Common myeloid progenitor, CD34-positive (primary cell): Measurements from ENCODE around the gene ABLIM2.

Experiments
- CTCF ChIA-PET: fragments of 350-600 bp; sonication (Branson Sonifier 250); formaldehyde crosslinking; loops from one replicate; lab custom pipeline; 2021; ENCODE audit warnings: antibody characterized with exemption; lab: Charles Lee
- POLR2A ChIA-PET: fragments of 350-600 bp; sonication (Branson Sonifier 250); formaldehyde crosslinking; loops from one replicate; lab custom pipeline; 2021; ENCODE audit warnings: antibody characterized with exemption; lab: Charles Lee
- DNase-seq, 3 donors: peaks; one replicate each; pipeline versions ENCODE4 v3.0.0 to v3.0.0-alpha.2; 2013
- H3K27ac ChIP-seq, 2 experiments: 1 replicate in 1 of 2; 2 replicates in 1 of 2; pipeline ENCODE4 v1.7.0; 2013; ENCODE audit warnings: inconsistent platforms in 2 of 2, low read length in 2 of 2, mild to moderate bottlenecking in 2 of 2, low read depth in 1 of 2, moderate library complexity in 1 of 2; ENCODE audit not compliant: severe bottlenecking in 2 of 2, insufficient read depth in 1 of 2, poor library complexity in 1 of 2
- H3K27me3 ChIP-seq, 5 experiments: replicated peaks in 2 of 5; 1 replicate in 3 of 5; 2 replicates in 2 of 5; pipeline versions ENCODE4 v1.6.1 to v1.7.0; 2013; ENCODE audit warnings: low read length in 4 of 5, mild to moderate bottlenecking in 2 of 5, moderate library complexity in 2 of 5, inconsistent platforms in 1 of 5; ENCODE audit not compliant: insufficient read depth in 5 of 5, control insufficient read depth in 4 of 5
- H3K36me3 ChIP-seq, 4 experiments: 1 replicate in 2 of 4; 2 replicates in 2 of 4; pipeline versions ENCODE4 v1.6.1 to v1.7.0; 2013; ENCODE audit warnings: low read length in 3 of 4, control low read depth in 1 of 4, mild to moderate bottlenecking in 1 of 4; ENCODE audit not compliant: control insufficient read depth in 4 of 4, insufficient read depth in 4 of 4
- H3K4me1 ChIP-seq, 4 experiments: 1 replicate in 3 of 4; 2 replicates in 1 of 4; pipeline versions ENCODE4 v1.6.1 to v1.7.1; 2013; ENCODE audit warnings: low read length in 3 of 4, mild to moderate bottlenecking in 3 of 4, control low read depth in 1 of 4, inconsistent platforms in 1 of 4, moderate library complexity in 1 of 4; ENCODE audit not compliant: control insufficient read depth in 4 of 4, insufficient read depth in 4 of 4; ENCODE audit errors: control extremely low read depth in 1 of 4
- H3K4me3 ChIP-seq, 7 experiments: 1 replicate in 4 of 7; 2 replicates in 3 of 7; pipeline versions ENCODE4 v1.5.1 to v1.7.0; 2013; ENCODE audit warnings: mild to moderate bottlenecking in 7 of 7, low read length in 6 of 7, moderate library complexity in 6 of 7, inconsistent platforms in 2 of 7, low read depth in 2 of 7, control low read depth in 1 of 7; ENCODE audit not compliant: insufficient read depth in 4 of 7, control insufficient read depth in 1 of 7; ENCODE audit errors: extremely low read depth in 1 of 7
- H3K9me3 ChIP-seq, 5 experiments: 1 replicate in 4 of 5; 2 replicates in 1 of 5; pipeline versions ENCODE4 v1.6.1 to v1.7.1; 2013; ENCODE audit warnings: low read length in 4 of 5, mild to moderate bottlenecking in 2 of 5, inconsistent platforms in 1 of 5, low read depth in 1 of 5, moderate library complexity in 1 of 5; ENCODE audit not compliant: control insufficient read depth in 4 of 5, insufficient read depth in 2 of 5; ENCODE audit errors: control extremely low read depth in 1 of 5
- WGBS: methylation state at CpG from one replicate; pipeline ENCODE4 v1.1.5; 2013; ENCODE audit not compliant: insufficient coverage; 5-methylcytosine and 5-hydroxymethylcytosine counted together

The ABLIM2 gene

DNA sequence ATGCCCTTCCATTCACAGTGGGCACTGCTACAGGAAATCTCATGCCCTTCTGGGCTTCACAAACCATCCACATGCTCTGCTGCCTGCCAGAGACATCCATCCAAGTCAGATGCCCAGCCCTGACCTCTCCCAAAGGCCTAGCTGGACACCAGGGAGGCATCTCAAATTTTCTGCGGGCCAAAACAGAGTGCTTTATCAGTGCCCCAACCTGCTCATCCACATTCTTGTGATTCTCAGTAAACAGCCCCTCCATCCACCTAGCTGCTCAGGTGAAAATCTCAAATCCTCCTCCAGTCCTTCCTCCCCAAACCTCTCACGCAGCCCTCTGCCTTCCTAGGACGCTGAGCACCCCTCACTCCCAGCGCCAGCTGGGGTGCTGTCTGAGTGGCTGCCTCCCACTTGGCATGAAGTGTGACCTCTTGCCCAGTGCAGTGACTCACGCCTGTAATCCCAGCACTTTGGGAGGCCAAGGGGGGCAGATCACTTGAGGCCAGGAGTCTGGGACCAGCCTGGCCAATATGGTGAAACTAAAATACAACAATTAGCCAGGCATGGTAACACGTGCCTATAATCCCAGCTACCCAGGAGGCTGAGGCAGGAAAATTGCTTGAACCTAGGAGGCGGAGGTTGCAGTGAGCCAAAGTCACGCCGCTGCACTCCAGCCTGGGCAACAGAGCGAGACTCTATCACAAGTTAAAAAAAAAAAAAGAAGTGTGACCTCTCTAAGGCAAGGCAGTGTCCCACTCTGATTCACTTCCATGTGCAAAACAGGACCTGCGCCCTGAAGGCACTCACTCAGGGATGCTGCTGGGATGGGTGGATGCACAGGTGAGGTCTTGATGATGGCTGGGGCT lies 217.3 kb downstream of the ABLIM2 start:
- ChIA-PET POLR2A (no interaction called here), CTCF (interaction anchor here (1.0 to 1.5 kb wide), 3 partner anchors 10 to 32 kb away, joined by 3 to 4 read pairs (median 3); no protein-coding TSS in a partner anchor)
- Histone ChIP-seq H3K9me3 (peaks cover 0 to 5% (median 0%) of the 10 kb centered on the region in 5 experiments), H3K27me3 (peaks cover 5 to 88% (median 29%) of the 10 kb centered on the region in 5 experiments), H3K4me1 (peaks cover 0 to 9% (median 5%) of the 10 kb centered on the region in 4 experiments), H3K4me3 (no peak overlapping the region), H3K36me3 (no peaks in the 10 kb centered on the region), H3K27ac (no peak overlapping the region)
- no peak for DNase-seq
- WGBS, result 80% methylated on average over 11 of the region's 11 CpGs

DNA sequence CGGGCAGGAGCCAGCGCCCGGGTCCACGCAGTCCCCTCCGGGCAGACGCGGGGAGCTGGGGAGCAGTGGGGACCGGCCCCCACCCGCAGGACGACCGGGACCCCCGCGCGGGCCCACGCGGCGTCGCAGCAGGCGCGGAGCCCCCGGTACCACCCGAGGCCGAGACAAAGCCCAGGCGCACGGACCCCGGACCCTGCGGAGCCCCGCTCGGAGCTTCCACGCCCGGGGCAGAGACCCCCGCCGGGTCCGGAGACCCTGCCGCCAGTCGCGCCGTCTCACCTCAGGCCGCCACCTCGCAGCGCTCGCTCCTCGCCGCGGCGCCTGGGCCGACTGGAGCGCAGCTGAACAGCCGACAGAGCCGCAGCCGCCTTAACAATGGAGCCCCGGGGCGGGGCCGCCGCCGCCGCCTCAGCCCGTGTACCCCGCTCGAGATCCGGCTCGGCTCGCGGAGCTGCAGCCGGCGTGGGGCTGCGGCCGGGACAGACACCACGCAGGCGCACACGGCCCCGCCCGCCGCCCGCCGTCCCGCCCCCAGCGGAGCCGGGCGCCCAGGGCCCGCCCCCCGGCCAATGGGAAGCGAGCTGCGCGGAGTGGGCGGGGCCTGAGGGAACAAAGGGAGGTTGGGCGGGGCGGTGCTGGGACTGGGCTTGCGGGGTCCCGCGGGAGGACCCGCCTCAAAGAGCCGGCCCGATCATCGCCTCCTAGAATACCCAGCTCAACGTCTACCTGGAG lies 219.1 kb downstream of the ABLIM2 start, which contains the start of gene AFAP1:
Gene AFAP1, minus strand, starts transcription at position 485 of the 732 bp plus-strand sequence. CDS start 67,783 bp downstream, outside the sequence.
- DNase-seq, result peak; percentile 56 to 70 (median 69)
- ChIA-PET CTCF (interaction anchor here (1.5 kb wide), 1 partner anchor 30 kb away, joined by 4 read pairs; no protein-coding TSS in a partner anchor), POLR2A (no interaction called here)
- WGBS, result 2% methylated on average over 87 of the region's 96 CpGs
- peaks cover 0 to 9% (median 5%) of the 10 kb centered on the region in 4 experiments for H3K4me1 ChIP-seq
- no peak within 1 kb of the TSS for H3K27ac ChIP-seq
- H3K4me3 ChIP-seq, result peak within 1 kb of the TSS; percentile 8 to 52 (median 28)
- H3K27me3 ChIP-seq, result peaks cover 12 to 86% (median 37%) of the 10 kb centered on the region in 5 experiments
- H3K36me3 ChIP-seq, result no peaks in the 10 kb centered on the region
- peaks cover 0 to 5% (median 0%) of the 10 kb centered on the region in 5 experiments for H3K9me3 ChIP-seq

DNA sequence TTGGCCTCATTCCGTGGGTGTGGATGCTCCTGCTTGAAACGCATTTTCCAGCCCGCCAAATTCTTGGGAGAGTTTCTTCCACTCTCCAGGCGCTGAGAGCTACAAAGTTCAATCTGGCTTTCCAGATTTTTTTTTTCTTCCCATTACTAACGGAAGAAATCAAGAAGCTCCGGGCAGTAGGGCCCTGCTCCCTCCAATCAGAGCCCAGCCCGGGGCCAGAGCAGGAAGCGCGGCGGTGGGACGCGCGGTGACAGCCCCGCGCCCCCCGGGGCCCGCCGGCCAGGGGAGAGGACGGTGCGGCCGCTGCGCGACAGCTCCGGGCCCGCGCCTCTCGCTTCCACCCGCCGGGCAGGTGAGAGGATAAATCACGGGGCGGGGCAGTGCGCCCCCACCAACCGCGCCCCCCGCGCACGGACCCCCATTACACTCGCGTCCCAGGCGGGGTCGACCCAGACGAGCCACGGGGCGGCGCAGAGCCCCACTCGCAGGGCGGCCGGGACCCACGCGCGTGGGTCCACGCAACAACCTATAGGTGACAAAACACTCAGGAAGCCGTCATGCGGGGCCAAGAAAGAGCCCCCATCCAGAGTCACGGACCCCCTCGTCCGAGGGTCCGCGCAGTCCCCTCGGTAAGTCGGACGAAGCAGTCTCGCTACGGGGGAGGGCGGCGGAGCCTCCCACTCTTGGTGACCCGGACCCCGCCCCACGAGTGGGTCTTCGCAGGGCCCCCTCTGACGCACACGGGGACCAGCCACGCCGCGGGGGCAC lies 219.8 kb downstream of the ABLIM2 start:
- Histone ChIP-seq H3K9me3 (peaks cover 0 to 7% (median 0%) of the 10 kb centered on the region in 5 experiments), H3K27ac (no peak overlapping the region), H3K27me3 (peaks cover 12 to 89% (median 39%) of the 10 kb centered on the region in 5 experiments), H3K4me3 (peak overlapping the region in 4 of 7 experiments; percentile 25 to 52 (median 39)), H3K4me1 (peaks cover 0 to 9% (median 5%) of the 10 kb centered on the region in 4 experiments), H3K36me3 (no peaks in the 10 kb centered on the region)
- ChIA-PET POLR2A (no interaction called here), CTCF (interaction anchor here (1.1 to 1.2 kb wide), 3 partner anchors 29 to 97 kb away, joined by 3 read pairs; no protein-coding TSS in a partner anchor)
- 9% methylated on average over 72 of the region's 75 CpGs for WGBS
- DNase-seq, result no peak

GRCh38 chr4:7938266-7938608 lies 220.4 kb downstream of the ABLIM2 start:
- Histone ChIP-seq H3K36me3 (no peaks in the 10 kb centered on the region), H3K4me1 (peaks cover 0 to 9% (median 5%) of the 10 kb centered on the region in 4 experiments), H3K4me3 (no peak overlapping the region), H3K27me3 (peaks cover 12 to 91% (median 42%) of the 10 kb centered on the region in 5 experiments), H3K27ac (no peak overlapping the region), H3K9me3 (peaks cover 0 to 11% (median 0%) of the 10 kb centered on the region in 5 experiments)
- ChIA-PET POLR2A (no interaction called here), CTCF (interaction anchor here (1.1 to 1.2 kb wide), 3 partner anchors 30 to 97 kb away, joined by 3 read pairs; no protein-coding TSS in a partner anchor)
- DNase-seq, result no peak
- 26% methylated on average over 6 of the region's 6 CpGs for WGBS

DNA sequence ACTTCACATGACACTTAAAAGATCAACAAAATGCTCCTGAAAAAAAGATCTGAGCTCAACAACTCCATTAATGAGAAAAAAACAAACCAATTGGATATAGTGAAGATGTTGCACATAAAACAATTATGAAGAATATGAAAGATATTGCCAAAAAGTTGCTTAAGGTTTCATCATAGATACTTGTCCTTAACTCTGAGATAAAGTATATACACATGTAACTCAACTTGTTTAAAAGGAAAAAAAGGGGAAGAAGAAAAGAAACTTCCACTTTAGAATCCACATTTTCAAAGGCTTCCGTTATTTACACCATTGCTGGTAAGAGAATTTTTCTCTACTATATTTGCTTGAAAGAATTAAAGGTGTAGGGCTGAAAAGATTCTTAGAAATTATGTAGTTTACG lies 221.6 kb downstream of the ABLIM2 start:
- Histone ChIP-seq H3K27ac (no peak overlapping the region), H3K36me3 (no peaks in the 10 kb centered on the region), H3K4me1 (peaks cover 0 to 9% (median 5%) of the 10 kb centered on the region in 4 experiments), H3K27me3 (peaks cover 15 to 89% (median 36%) of the 10 kb centered on the region in 5 experiments), H3K9me3 (peaks cover 0 to 11% (median 0%) of the 10 kb centered on the region in 5 experiments), H3K4me3 (no peak overlapping the region)
- peak; percentile 23 to 75 (median 57) for DNase-seq
- WGBS, result 25% methylated on average over 1 of the region's 2 CpGs
- POLR2A ChIA-PET, result interaction anchor here (0.7 kb wide), 1 partner anchor 1470 kb away, joined by 3 read pairs; no protein-coding TSS in a partner anchor
- CTCF ChIA-PET, result no interaction called here
